NB4 (cell line): ENCODE data around the gene NCF4.

ENCODE experiments used
- DNase-seq: peaks from one replicate; pipeline ENCODE4 v3.0.0; 2010; ENCODE audit warnings: low read depth
- H3K4me3 ChIP-seq: one replicate; pipeline ENCODE4 v1.5.1; 2011; ENCODE audit warnings: mild to moderate bottlenecking, low read depth, low read length, moderate library complexity
- MYC ChIP-seq: IDR thresholded peaks from 2 replicates; pipeline ENCODE4 v1.6.1; 2011; ENCODE audit warnings: low read depth, low read length
- POLR2A ChIP-seq: IDR thresholded peaks from 2 replicates; pipeline ENCODE4 v1.6.1; 2011; ENCODE audit warnings: mild to moderate bottlenecking; ENCODE audit not compliant: insufficient read length; ENCODE audit errors: extremely low read depth
- TF ChIP-seq, protein P1 (sequence below): IDR thresholded peaks from one replicate; pipeline ENCODE4 v1.5.1; 2012; ENCODE audit warnings: low read depth, low read length
- TF ChIP-seq, protein P2 (sequence below): IDR thresholded peaks from 2 replicates; pipeline ENCODE4 v1.6.1; 2011; ENCODE audit warnings: low read depth, low read length

Gene NCF4

DNA sequence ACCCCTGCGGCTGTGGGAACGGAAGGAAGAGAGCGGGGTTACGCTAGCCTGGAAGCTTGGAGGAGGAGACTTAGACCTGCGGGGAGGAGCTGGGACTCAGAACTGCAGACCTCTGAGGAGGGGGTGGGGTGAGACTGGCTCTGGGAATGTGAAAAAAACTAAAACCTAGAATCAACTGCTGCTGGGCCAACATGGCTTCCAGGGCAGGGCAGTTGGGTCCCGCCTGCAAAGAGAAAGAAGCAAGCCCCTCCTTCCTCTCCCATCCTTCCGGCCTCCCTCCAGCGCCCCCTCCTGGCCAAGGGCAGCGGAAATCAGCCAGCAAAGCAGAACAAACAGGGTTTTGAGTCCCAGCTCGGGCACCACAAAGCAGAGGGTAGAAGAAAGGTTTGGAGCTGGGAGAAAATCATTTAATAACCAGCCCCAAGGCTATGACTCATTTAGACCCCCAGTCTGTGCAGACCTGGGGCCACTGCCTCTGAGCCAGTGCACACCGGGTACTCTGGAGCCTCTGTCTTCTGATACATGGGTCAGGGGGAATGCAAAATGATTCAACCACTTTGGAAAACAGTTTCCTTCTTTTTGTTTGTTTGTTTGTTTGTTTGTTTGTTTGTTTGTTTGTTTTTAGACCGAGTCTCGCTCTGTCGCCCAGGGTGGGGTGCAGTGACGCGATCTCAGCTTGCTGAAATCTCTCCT is 7.3 kb upstream of the NCF4 start:
- DNase-seq: peak; percentile 73
- TF ChIP-seq, protein P1, sequence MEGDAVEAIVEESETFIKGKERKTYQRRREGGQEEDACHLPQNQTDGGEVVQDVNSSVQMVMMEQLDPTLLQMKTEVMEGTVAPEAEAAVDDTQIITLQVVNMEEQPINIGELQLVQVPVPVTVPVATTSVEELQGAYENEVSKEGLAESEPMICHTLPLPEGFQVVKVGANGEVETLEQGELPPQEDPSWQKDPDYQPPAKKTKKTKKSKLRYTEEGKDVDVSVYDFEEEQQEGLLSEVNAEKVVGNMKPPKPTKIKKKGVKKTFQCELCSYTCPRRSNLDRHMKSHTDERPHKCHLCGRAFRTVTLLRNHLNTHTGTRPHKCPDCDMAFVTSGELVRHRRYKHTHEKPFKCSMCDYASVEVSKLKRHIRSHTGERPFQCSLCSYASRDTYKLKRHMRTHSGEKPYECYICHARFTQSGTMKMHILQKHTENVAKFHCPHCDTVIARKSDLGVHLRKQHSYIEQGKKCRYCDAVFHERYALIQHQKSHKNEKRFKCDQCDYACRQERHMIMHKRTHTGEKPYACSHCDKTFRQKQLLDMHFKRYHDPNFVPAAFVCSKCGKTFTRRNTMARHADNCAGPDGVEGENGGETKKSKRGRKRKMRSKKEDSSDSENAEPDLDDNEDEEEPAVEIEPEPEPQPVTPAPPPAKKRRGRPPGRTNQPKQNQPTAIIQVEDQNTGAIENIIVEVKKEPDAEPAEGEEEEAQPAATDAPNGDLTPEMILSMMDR: peak; percentile 74
- TF ChIP-seq POLR2A (no peak), MYC (no peak)
- TF ChIP-seq, protein P2, sequence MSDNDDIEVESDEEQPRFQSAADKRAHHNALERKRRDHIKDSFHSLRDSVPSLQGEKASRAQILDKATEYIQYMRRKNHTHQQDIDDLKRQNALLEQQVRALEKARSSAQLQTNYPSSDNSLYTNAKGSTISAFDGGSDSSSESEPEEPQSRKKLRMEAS: no peak
- no peak overlapping the region for H3K4me3 ChIP-seq

DNA sequence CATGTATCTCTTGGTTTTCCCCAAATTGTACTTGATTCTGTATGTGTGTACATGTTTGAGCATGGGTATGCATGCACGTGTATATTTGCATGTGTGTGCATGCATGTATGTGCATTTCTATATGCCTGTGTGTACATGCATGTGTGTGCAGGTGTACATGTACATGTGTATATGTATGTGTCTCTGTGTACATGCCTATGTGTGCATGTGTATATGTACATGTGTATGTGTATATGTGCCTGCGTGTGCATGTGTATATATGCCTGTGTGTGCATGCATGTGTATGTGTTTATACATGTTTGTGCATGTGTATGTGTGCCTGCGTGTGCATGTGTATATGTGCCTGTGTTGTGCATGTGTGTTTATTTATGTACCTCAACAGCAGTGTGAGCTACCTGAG is 5.3 kb upstream of the NCF4 start:
- TF ChIP-seq MYC (no peak), POLR2A (no peak)
- TF ChIP-seq, protein P1: no peak
- TF ChIP-seq, protein P2: no peak
- no peak overlapping the region for H3K4me3 ChIP-seq
- DNase-seq: no peak

DNA sequence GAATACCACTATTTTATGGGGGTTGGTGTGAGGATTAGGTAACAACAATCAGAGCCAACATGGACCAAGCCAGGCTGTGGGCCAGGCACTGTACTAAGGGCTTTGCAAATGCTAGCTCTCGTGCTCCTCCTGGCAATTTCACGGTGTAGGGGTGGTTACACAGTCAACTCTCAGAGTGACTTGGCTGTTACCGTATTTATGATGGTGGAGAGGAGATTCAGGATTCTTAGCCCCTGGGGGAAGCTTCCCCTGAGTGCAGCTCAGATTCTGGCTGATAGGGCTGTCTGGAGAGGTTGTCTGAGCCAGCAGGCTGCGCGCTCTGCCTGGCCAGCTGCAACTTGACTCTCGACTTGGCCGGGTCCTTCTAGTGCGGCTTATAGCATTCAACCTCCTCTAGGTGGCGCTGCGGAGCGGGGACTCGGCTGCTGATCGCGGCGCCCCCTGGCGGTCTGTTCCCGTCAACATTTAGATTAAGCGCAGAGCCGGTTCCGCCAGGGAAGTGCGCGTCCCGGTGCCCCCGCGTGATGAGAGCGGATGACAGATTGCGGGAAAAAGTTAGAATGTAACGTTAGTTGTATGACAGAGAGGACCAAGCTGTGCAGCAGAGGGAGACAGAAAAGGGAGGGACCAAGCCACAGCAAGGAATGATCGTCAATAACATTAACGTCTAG is 4.5 kb upstream of the NCF4 start:
- H3K4me3 ChIP-seq: no peak overlapping the region
- peak; percentile 85 for DNase-seq
- TF ChIP-seq, protein P2: peak; percentile 28; the same call in 1 of the 2 replicates
- TF ChIP-seq MYC: no peak
- TF ChIP-seq, protein P1: peak; percentile 99
- TF ChIP-seq POLR2A: no peak

DNA sequence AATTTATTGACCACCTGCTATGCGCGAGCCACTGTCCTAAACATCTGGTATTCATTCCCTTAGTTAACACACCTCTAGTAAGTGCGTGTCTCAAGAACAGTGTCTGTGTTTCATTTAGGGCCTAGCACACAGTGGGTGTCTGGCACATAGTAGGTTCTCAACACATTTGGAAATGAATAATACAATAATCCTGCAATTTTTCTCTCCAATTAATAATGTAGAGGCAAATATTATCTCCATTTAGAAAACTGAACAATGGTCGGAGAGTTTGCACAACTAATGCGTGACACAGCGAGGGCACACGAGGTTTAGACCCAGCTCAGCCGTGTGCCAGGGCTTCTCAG is 4.0 kb upstream of the NCF4 start:
- no peak overlapping the region for H3K4me3 ChIP-seq
- no peak for TF ChIP-seq POLR2A
- TF ChIP-seq, protein P1: no peak
- no peak for TF ChIP-seq MYC
- no peak for DNase-seq

DNA sequence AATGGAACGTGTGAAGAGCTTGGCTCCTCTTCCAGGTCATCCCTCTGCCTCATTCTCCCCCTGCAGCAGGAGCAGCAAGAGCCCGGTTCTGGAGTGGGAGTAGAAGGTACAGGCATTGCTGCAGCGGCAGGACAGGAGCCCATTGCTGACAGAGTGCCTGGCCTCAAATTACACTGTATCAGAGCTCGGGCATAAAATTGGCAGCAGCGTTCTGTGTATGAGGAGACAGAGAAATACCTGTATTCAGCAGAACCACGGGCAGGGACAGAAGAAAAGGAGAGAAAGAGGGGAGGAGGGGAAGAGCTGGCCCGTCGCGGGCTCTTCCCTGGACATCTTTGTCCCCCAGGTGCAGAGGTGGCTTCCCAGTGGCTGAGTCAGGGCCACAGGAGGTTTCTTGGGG is 2.6 kb upstream of the NCF4 start:
- TF ChIP-seq MYC: no peak
- TF ChIP-seq POLR2A: no peak
- DNase-seq: no peak

DNA sequence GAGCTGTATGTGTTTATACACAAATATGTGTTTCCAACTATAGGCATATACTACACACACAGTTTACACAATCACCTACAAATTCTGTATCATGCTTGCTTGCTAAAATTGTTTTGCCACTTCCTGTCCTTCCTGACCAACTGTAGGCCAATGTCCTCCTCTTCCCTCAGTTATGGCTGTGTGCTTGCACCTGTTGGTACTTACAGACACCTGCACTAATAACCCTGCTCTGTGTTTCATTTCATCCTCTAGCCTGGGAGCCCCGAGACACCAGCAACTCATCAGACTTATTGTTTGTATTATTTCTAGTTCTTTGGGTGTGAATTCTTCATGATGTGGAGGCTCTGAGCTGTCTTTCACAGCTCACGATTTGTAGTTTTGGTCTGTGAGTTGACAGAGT is 1.8 kb upstream of the NCF4 start:
- H3K4me3 ChIP-seq: no peak overlapping the region
- no peak for DNase-seq
- TF ChIP-seq, protein P1: no peak
- TF ChIP-seq, protein P2: no peak

More for the DNA sequence above, 2.6 kb upstream of the NCF4 start:
- no peak overlapping the region for H3K4me3 ChIP-seq
